Measurements from ENCODE around the gene NXN. TPM values are rescaled to one million over a fixed set of nuclear protein-coding genes. Genes with fewer than 3 reads are reported as not detected.

Gene NXN
- total and polyA plus RNA-seq, 2 experiments from 2014 or later: 8.0 to 41.9 TPM

GRCh38 chr17:863880-864279 lies 115.7 kb downstream of the NXN start:
- H3K27me3 ChIP-seq (replicated peaks; ENCODE audit: insufficient read depth): no peaks in the 10 kb centered on the region

GRCh38 chr17:862582-862981 lies 117.0 kb downstream of the NXN start:
- in situ Hi-C loops (cut with MboI): no loop called here
- Histone ChIP-seq H3K36me3 (ENCODE audit: low read depth) (no peaks in the 10 kb centered on the region), H3K9me2 (ENCODE audit: insufficient read depth) (no peaks in the 10 kb centered on the region), H2AFZ (no peak overlapping the region), H3K4me2 (ENCODE audit: unreplicated experiment) (no peak overlapping the region), H3K27ac (no peak overlapping the region), H3K9me3 (ENCODE audit: low read depth) (no peaks in the 10 kb centered on the region), H3K27me3 (replicated peaks; ENCODE audit: insufficient read depth) (no peaks in the 10 kb centered on the region), H3K4me3 (no peak overlapping the region), H3K4me1 (ENCODE audit: insufficient read depth) (peaks cover 13% of the 10 kb centered on the region), H4K20me1 (ENCODE audit: insufficient read depth) (no peaks in the 10 kb centered on the region), H3F3A (ENCODE audit: insufficient read depth) (no peaks in the 10 kb centered on the region; the same call in 1 of the 2 replicates), H3K79me2 (ENCODE audit: insufficient read depth) (peaks cover 65% of the 10 kb centered on the region), H3K9ac (no peak overlapping the region)
- no peak for DNase-seq
- WGBS, 2 experiments (ENCODE audit: low coverage in 1 of 2, low lambda C conversion rate in 2 of 2, missing lambda C conversion rate in 2 of 2): 88 to 91% methylated on average over 7 of the region's 7 CpGs
- no peak for TF ChIP-seq EZH2phosphoT487 (IDR thresholded peaks at IDR 0.05; ENCODE audit: insufficient read depth, low read depth)
- no peak for TF ChIP-seq EZH2 (IDR thresholded peaks at IDR 0.05; ENCODE audit: insufficient read depth, poor library complexity, severe bottlenecking)

More at GRCh38 chr17:863880-864279, 115.7 kb downstream of the NXN start:
- no peaks in the 10 kb centered on the region for H4K20me1 ChIP-seq (ENCODE audit: insufficient read depth)
- H3K4me3 ChIP-seq: no peak overlapping the region
- TF ChIP-seq EZH2 (IDR thresholded peaks at IDR 0.05; ENCODE audit: insufficient read depth, poor library complexity, severe bottlenecking) (no peak), EZH2phosphoT487 (IDR thresholded peaks at IDR 0.05; ENCODE audit: insufficient read depth, low read depth) (no peak)
- H2AFZ ChIP-seq: no peak overlapping the region
- peaks cover 63% of the 10 kb centered on the region for H3K79me2 ChIP-seq (ENCODE audit: insufficient read depth)
- no peaks in the 10 kb centered on the region for H3K36me3 ChIP-seq (ENCODE audit: low read depth)
- no peaks in the 10 kb centered on the region for H3K9me3 ChIP-seq (ENCODE audit: low read depth)
- H3K27ac ChIP-seq: no peak overlapping the region
- DNase-seq: no peak
- no peaks in the 10 kb centered on the region for H3K9me2 ChIP-seq (ENCODE audit: insufficient read depth)
- no peak overlapping the region for H3K4me2 ChIP-seq (ENCODE audit: unreplicated experiment)
- H3K9ac ChIP-seq: no peak overlapping the region
- H3F3A ChIP-seq (ENCODE audit: insufficient read depth): peaks cover 8% of the 10 kb centered on the region
- in situ Hi-C loops (cut with MboI): no loop called here
- peaks cover 16% of the 10 kb centered on the region for H3K4me1 ChIP-seq (ENCODE audit: insufficient read depth)
- 92 to 96% methylated on average over 23 of the region's 23 CpGs for WGBS, 2 experiments (ENCODE audit: low coverage in 1 of 2, low lambda C conversion rate in 2 of 2, missing lambda C conversion rate in 2 of 2)

- Histone ChIP-seq H3K4me2 (ENCODE audit: unreplicated experiment) (no peak overlapping the region), H3F3A (ENCODE audit: insufficient read depth) (no peaks in the 10 kb centered on the region), H3K79me2 (ENCODE audit: insufficient read depth) (peaks cover 69% of the 10 kb centered on the region), H3K4me3 (no peak overlapping the region), H3K9me2 (ENCODE audit: insufficient read depth) (no peaks in the 10 kb centered on the region), H4K20me1 (ENCODE audit: insufficient read depth) (no peaks in the 10 kb centered on the region), H3K27me3 (replicated peaks; ENCODE audit: insufficient read depth) (no peaks in the 10 kb centered on the region), H3K4me1 (ENCODE audit: insufficient read depth) (peaks cover 13% of the 10 kb centered on the region), H3K9me3 (ENCODE audit: low read depth) (no peaks in the 10 kb centered on the region), H3K27ac (no peak overlapping the region), H2AFZ (no peak overlapping the region), H3K36me3 (ENCODE audit: low read depth) (no peaks in the 10 kb centered on the region), H3K9ac (no peak overlapping the region)
- WGBS, 2 experiments (ENCODE audit: low coverage in 1 of 2, low lambda C conversion rate in 2 of 2, missing lambda C conversion rate in 2 of 2): 76 to 81% methylated on average over 9 of the region's 9 CpGs
- in situ Hi-C loops (cut with MboI): no loop called here
- DNase-seq: no peak
- TF ChIP-seq EZH2phosphoT487 (IDR thresholded peaks at IDR 0.05; ENCODE audit: insufficient read depth, low read depth) (no peak), EZH2 (IDR thresholded peaks at IDR 0.05; ENCODE audit: insufficient read depth, poor library complexity, severe bottlenecking) (no peak)
Measured at GRCh38 chr17:861364-861763, 118.2 kb downstream of the NXN start.

- 91 to 95% methylated on average over 5 of the region's 5 CpGs for WGBS, 2 experiments (ENCODE audit: low coverage in 1 of 2, low lambda C conversion rate in 2 of 2, missing lambda C conversion rate in 2 of 2)
- TF ChIP-seq EZH2phosphoT487 (IDR thresholded peaks at IDR 0.05; ENCODE audit: insufficient read depth, low read depth) (no peak), EZH2 (IDR thresholded peaks at IDR 0.05; ENCODE audit: insufficient read depth, poor library complexity, severe bottlenecking) (no peak)
Measured at GRCh38 chr17:860805-861204, 118.8 kb downstream of the NXN start.

GRCh38 chr17:859824-860195 lies 119.8 kb downstream of the NXN start:
- 25 to 27% methylated on average over 4 of the region's 4 CpGs for WGBS, 2 experiments (ENCODE audit: low coverage in 1 of 2, low lambda C conversion rate in 2 of 2, missing lambda C conversion rate in 2 of 2)
- peak overlapping the region; percentile 39 for H3K27ac ChIP-seq
- peaks cover 13% of the 10 kb centered on the region for H3K4me1 ChIP-seq (ENCODE audit: insufficient read depth)
- peak overlapping the region; percentile 54 for H2AFZ ChIP-seq
- H3F3A ChIP-seq (ENCODE audit: insufficient read depth): no peaks in the 10 kb centered on the region
- TF ChIP-seq EZH2phosphoT487 (IDR thresholded peaks at IDR 0.05; ENCODE audit: insufficient read depth, low read depth): no peak
- no peak for TF ChIP-seq EZH2 (IDR thresholded peaks at IDR 0.05; ENCODE audit: insufficient read depth, poor library complexity, severe bottlenecking)
- H3K9ac ChIP-seq: peak overlapping the region; percentile 67
- in situ Hi-C loops (cut with MboI): no loop called here
- no peaks in the 10 kb centered on the region for H4K20me1 ChIP-seq (ENCODE audit: insufficient read depth)
- no peaks in the 10 kb centered on the region for H3K36me3 ChIP-seq (ENCODE audit: low read depth)
- H3K9me2 ChIP-seq (ENCODE audit: insufficient read depth): no peaks in the 10 kb centered on the region
- peak; percentile 83 for DNase-seq
- peak overlapping the region; percentile 36 for H3K4me2 ChIP-seq (ENCODE audit: unreplicated experiment)
- H3K4me3 ChIP-seq: peak overlapping the region; percentile 18
- H3K9me3 ChIP-seq (ENCODE audit: low read depth): no peaks in the 10 kb centered on the region
- no peaks in the 10 kb centered on the region for H3K27me3 ChIP-seq (replicated peaks; ENCODE audit: insufficient read depth)
- peaks cover 64% of the 10 kb centered on the region for H3K79me2 ChIP-seq (ENCODE audit: insufficient read depth)

More at GRCh38 chr17:860805-861204, 118.8 kb downstream of the NXN start:
- Histone ChIP-seq H3K9me3 (ENCODE audit: low read depth) (no peaks in the 10 kb centered on the region), H3K9me2 (ENCODE audit: insufficient read depth) (no peaks in the 10 kb centered on the region), H3K27ac (no peak overlapping the region), H3K27me3 (replicated peaks; ENCODE audit: insufficient read depth) (no peaks in the 10 kb centered on the region), H3K9ac (no peak overlapping the region), H3K4me1 (ENCODE audit: insufficient read depth) (peaks cover 13% of the 10 kb centered on the region), H3K79me2 (ENCODE audit: insufficient read depth) (peaks cover 65% of the 10 kb centered on the region), H4K20me1 (ENCODE audit: insufficient read depth) (no peaks in the 10 kb centered on the region), H3F3A (ENCODE audit: insufficient read depth) (no peaks in the 10 kb centered on the region), H3K4me2 (ENCODE audit: unreplicated experiment) (no peak overlapping the region), H2AFZ (no peak overlapping the region), H3K36me3 (ENCODE audit: low read depth) (no peaks in the 10 kb centered on the region), H3K4me3 (no peak overlapping the region)
- in situ Hi-C loops (cut with MboI): no loop called here
- DNase-seq: no peak

All from GM23248 (cell line).